ENCODE results near the gene MCUR1.
"Not testable (repeated sequence)": the region's sequence is repeated elsewhere in the genome, so short reads cannot be mapped to it uniquely, and the experiment has no call there.

The MCUR1 gene

DNA sequence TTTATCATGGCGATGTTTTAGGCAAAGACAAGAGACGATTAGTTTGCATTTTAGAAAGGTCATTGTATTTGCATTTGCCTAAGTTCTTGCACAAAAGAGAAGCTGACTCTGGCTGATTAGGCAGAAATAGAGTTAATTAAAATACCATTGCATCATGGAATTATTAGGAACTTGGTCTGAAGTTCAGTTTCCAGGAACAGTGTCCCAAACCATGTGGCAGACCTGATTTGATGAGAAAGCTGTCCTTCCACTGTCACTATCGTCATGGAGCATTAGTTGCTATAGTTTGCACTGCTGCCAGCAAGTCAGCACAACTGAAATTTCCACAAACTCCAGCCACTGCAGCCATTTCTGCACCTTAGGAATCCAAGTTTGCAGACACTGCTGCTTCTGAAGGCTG, 24.3 kb upstream of the MCUR1 start:
- no peak overlapping the region for H3K4me3 ChIP-seq (ENCODE audit: low read length)
- TF ChIP-seq, protein P1, sequence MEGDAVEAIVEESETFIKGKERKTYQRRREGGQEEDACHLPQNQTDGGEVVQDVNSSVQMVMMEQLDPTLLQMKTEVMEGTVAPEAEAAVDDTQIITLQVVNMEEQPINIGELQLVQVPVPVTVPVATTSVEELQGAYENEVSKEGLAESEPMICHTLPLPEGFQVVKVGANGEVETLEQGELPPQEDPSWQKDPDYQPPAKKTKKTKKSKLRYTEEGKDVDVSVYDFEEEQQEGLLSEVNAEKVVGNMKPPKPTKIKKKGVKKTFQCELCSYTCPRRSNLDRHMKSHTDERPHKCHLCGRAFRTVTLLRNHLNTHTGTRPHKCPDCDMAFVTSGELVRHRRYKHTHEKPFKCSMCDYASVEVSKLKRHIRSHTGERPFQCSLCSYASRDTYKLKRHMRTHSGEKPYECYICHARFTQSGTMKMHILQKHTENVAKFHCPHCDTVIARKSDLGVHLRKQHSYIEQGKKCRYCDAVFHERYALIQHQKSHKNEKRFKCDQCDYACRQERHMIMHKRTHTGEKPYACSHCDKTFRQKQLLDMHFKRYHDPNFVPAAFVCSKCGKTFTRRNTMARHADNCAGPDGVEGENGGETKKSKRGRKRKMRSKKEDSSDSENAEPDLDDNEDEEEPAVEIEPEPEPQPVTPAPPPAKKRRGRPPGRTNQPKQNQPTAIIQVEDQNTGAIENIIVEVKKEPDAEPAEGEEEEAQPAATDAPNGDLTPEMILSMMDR (conservative IDR thresholded peaks at IDR 0.05; ENCODE audit: low read length), result no peak
- DNase-seq (ENCODE audit: low read depth), result no peak

DNA sequence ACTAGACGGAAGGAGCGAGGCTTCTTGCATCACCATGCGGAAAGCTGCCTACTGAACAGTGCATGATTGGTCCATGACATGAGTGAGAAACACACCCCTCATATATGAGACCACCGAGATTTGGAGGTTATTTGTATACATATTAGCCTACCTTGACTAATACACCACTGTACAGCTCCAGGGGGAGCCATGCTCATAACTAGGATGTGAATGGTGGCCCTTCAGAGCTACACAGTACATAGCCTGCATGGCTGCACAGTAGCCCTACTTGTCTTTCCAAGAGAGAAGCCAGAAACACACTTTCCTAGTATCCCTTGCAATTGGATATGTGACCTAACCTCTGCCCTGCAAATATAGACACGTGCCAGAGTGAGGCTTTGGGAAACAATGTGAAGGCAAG, 21.8 kb upstream of the MCUR1 start:
- no peak for DNase-seq (ENCODE audit: low read depth)
- no peak overlapping the region for H3K4me3 ChIP-seq (ENCODE audit: low read length)
- TF ChIP-seq, protein P1 (conservative IDR thresholded peaks at IDR 0.05; ENCODE audit: low read length), result no peak

DNA sequence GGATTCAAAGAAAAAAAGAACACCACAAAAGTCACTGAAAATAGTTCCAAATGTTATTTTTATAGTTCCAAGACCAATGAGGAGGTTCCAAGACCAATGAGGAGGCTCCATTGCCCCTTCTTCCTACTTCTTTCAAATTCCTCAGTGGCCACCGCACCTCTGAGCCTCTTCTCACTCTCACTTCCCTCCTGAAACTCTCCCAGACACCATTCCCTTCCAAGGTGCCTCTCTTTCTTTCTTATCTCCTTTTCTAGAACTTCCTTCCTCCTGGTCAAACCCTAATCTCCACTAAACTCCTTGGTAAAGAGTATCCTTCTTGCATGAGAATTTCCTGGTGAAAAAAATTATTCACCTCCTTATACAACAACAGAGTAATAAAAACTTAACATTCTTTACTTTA, 20.4 kb upstream of the MCUR1 start:
- TF ChIP-seq, protein P1 (conservative IDR thresholded peaks at IDR 0.05; ENCODE audit: low read length), result no peak
- DNase-seq (ENCODE audit: low read depth), result no peak

DNA sequence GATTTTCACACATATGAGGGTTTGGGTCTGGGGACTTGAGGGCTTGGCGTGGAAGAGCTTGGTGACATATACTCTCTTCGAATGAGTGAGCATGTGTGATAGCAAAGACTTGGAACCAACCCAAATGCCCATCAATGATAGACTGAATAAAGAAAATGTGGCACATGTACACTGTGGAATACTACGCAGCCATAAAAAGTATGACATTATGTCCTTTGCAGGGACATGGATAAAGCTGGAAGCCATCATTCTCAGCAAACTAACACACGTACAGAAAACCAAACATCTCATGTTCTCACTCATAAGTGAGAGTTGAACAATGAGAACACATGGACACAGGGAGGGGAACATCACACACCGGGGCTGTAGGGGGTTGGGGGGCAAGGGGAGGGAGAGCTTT, 19.7 kb upstream of the MCUR1 start:
- not testable (repeated sequence) for H3K4me3 ChIP-seq (ENCODE audit: low read length); DNase-seq (ENCODE audit: low read depth)

More for the DNA sequence above, 20.4 kb upstream of the MCUR1 start:
- no peak overlapping the region for H3K4me3 ChIP-seq (ENCODE audit: low read length)

DNA sequence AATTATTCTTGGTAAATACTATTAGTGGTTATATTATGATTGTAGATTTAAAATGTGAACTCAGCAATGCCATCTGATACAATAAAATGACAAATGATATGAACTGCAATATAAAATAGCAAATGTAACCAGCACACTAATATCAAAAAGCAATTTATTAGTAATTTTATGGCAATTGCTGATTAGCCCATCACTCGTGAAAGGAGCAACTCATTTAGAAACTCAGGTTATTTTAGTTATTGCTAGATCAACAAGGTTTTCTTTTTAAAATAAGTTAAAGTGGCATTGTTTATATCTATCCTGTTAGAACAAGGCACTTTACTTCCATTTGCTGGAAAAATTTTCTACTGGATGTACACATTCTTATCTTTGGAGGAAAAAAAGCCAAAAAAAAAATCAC, 18.4 kb upstream of the MCUR1 start:
- no peak for DNase-seq (ENCODE audit: low read depth)
- H3K4me3 ChIP-seq (ENCODE audit: low read length), result no peak overlapping the region
- TF ChIP-seq, protein P1 (conservative IDR thresholded peaks at IDR 0.05; ENCODE audit: low read length), result no peak

DNA sequence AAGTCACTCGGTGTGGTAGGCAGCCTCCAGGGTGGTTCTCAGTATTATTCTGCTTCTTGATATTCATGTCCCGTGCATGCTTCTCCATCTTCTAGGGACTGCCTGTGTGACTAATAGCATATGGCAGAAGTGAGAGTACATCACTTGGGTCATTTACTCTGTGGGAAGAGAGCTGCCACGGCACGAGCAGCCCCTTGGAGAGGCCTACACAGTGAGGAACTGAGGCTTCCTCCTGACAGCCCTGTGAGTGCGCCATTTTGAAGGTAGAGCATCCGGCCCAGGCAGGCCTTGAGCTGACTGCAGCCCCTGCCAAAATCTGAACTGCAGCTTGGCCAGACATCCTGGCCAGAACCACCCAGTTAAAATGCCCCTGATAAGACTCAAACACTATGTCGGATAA, 17.3 kb upstream of the MCUR1 start:
- TF ChIP-seq, protein P1 (conservative IDR thresholded peaks at IDR 0.05; ENCODE audit: low read length), result no peak
- DNase-seq (ENCODE audit: low read depth), result no peak
- H3K4me3 ChIP-seq (ENCODE audit: low read length), result no peak overlapping the region

DNA sequence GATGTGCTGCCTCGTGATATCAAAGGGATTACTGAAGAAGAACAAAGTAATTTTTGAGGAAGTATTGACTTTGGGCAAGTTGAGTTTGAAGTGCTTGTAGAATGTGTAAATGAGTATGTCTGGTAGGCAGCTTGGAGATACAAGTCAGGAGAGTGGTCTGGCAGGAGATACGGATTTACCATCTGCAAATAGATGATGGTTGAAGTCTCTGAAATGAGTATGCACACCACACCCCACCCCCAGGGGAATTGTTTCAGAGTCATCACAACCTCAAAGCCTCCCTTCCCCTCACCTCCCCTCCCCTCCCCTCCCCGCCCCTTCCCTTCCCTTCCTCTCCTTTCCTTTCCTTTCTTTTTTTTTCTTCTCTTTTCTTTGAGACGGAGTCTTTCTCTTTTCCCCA, 16.4 kb upstream of the MCUR1 start:
- no peak overlapping the region for H3K4me3 ChIP-seq (ENCODE audit: low read length)
- DNase-seq (ENCODE audit: low read depth), result no peak
- TF ChIP-seq, protein P1 (conservative IDR thresholded peaks at IDR 0.05; ENCODE audit: low read length), result no peak

DNA sequence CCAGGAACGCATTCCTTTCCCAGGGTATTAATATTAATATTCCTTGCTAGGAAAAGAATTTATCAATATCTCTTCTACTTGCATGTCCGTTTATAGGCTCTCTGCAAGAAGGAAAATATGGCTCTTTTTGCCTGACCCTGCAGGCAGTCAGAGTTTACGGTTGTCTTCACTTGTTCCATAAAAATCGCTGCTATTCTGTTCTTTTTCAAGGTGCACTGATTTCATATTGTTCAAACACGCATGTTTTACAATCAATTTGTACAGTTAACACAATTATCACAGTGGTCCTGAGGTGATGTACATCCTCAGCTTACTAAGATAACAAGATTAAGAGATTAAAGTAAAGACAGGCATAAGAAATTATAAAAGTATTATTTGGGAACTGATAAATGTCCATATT, 15.1 kb upstream of the MCUR1 start:
- not testable (repeated sequence) for H3K4me3 ChIP-seq (ENCODE audit: low read length); DNase-seq (ENCODE audit: low read depth)

DNA sequence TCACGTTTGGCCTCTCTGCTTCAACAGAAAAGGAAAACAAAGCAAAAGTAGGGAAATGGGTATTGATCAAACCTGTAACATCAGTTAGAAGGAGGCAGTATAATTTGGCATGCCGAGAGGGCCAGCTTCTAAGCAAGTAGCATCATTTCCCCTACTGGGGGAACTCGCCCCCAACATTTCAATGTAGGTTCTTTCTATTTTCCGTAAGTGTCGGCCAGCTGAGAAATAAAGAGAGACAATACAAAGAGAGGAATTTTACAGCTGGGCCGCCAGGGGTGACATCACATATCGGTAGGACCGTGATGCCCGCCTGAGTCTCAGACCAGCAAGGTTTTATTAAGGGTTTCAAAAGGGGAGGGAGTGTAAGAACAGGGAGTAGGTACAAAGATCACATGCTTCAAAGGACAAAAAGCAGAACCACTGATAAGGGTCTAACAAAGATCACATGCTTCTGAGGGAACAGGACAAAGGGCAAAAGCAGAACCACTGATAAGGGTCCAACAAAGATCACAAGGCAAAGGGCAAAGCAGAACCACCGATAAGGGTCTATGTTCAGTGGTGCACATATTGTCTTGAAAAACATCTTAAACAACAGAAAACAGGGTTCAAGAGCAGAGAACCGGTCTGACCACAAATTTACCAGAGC, 14.4 kb upstream of the MCUR1 start:
- H3K4me3 ChIP-seq (ENCODE audit: low read length); DNase-seq (ENCODE audit: low read depth): not testable (repeated sequence)
